HepG2 (cell line): ENCODE data around the gene DPEP1. TPM values are rescaled to one million over a fixed set of nuclear protein-coding genes. Genes with fewer than 3 reads are reported as not detected.
A peak's percentile ranks its signal among the peaks of the same experiment; 100 is the strongest.

ENCODE experiments used
- ARNT ChIP-seq: fragments of 450-650 bp; IDR thresholded peaks from 2 replicates; pipeline ENCODE4 v1.6.1; 2017
- ATF1 ChIP-seq: IDR thresholded peaks from 2 replicates; pipeline ENCODE4 v1.6.1; 2016; ENCODE audit warnings: mild to moderate bottlenecking, control low read depth
- GRHL1 ChIP-seq: sonication (generic); formaldehyde crosslinking; conservative IDR thresholded peaks from 2 replicates; pipeline ENCODE4 v1.8.0; 2022; ENCODE audit warnings: missing genetic modification reagents
- MAFG ChIP-seq: sonication (generic); formaldehyde crosslinking; IDR thresholded peaks from 2 replicates; pipeline ENCODE4 v1.5.1; 2020; ENCODE audit warnings: mild to moderate bottlenecking, missing genetic modification reagents
- TSC22D2 ChIP-seq: sonication (generic); formaldehyde crosslinking; IDR thresholded peaks from 2 replicates; pipeline ENCODE4 v1.5.1; 2020; ENCODE audit warnings: missing genetic modification reagents, mild to moderate bottlenecking, borderline replicate concordance
- UBTF ChIP-seq: sonication (generic); formaldehyde crosslinking; IDR thresholded peaks from 2 replicates; pipeline ENCODE4 v1.4.0; 2020; ENCODE audit warnings: mild to moderate bottlenecking, missing genetic modification reagents
- ZNF496 ChIP-seq: sonication (generic); formaldehyde crosslinking; IDR thresholded peaks from 2 replicates; pipeline ENCODE4 v1.8.1; 2023; ENCODE audit warnings: mild to moderate bottlenecking, moderate library complexity, missing genetic modification reagents; ENCODE audit not compliant: insufficient replicate concordance
- ZNF678 ChIP-seq: sonication (generic); formaldehyde crosslinking; IDR thresholded peaks from 2 replicates; pipeline ENCODE4 v1.4.0; 2020; ENCODE audit warnings: mild to moderate bottlenecking, missing genetic modification reagents
- ZZZ3 ChIP-seq: sonication (generic); formaldehyde crosslinking; IDR thresholded peaks from 2 replicates; pipeline ENCODE4 v1.4.0; 2020; ENCODE audit warnings: missing genetic modification reagents, mild to moderate bottlenecking, borderline replicate concordance
- polyA plus RNA-seq, 8 experiments: library from polyadenylated mRNA; depleted of rRNA in 3 of 8; stranded (reverse) in 7 of 8; unstranded in 1 of 8; fragments of >200 nt; fragmentation: Illumina TruSeq in 4 of 8; extraction: Trizol in 4 of 8; gene quantifications; 2 replicates each; pipeline versions ENCODE4 v1.2.1 to v1.2.3, GENCODE V29; 2011 to 2016; ENCODE audit warnings: low read depth in 4 of 8, missing spikeins in 1 of 8, mixed read lengths in 1 of 8; ENCODE audit not compliant: insufficient read depth in 1 of 8
- total RNA-seq, 5 experiments: library from RNA; depleted of rRNA; stranded (reverse); fragments of >200 nt; fragmentation: Illumina TruSeq; extraction: Trizol; gene quantifications; 2 replicates each; pipeline ENCODE4 v1.2.3, GENCODE V29; 2016; ENCODE audit warnings: low read depth in 1 of 5
- TF ChIP-seq, protein P1 (sequence below): sonication (generic); formaldehyde crosslinking; IDR thresholded peaks from 2 replicates; pipeline ENCODE4 v1.8.1; 2023; ENCODE audit warnings: mild to moderate bottlenecking, missing genetic modification reagents
- TF ChIP-seq, protein P2 (sequence below), 2 experiments: sonication (generic) in 1 of 2; formaldehyde crosslinking in 1 of 2; IDR thresholded peaks; 2 replicates each; pipeline versions ENCODE4 v1.6.1 to v1.9.0; 2014 to 2022; ENCODE audit warnings: antibody characterized with exemption in 1 of 2, borderline replicate concordance in 1 of 2, inconsistent platforms in 1 of 2, low read depth in 1 of 2, missing genetic modification reagents in 1 of 2
- TF ChIP-seq, protein P3 (sequence below): sonication (generic); formaldehyde crosslinking; IDR thresholded peaks from 2 replicates; pipeline ENCODE4 v1.5.0; 2020; ENCODE audit warnings: missing genetic modification reagents, mild to moderate bottlenecking, borderline replicate concordance
- TF ChIP-seq, protein P4 (sequence below): IDR thresholded peaks from 2 replicates; pipeline ENCODE4 v1.6.1; 2018; ENCODE audit warnings: missing genetic modification reagents, mild to moderate bottlenecking, missing compliant biosample characterization

Gene DPEP1
- total and polyA plus RNA-seq, 2 of the 13 experiments (the other 11 are each of a cell fraction or from before 2014, with no cell fraction given), result 37.6 to 52.2 TPM

GRCh38 chr16:89657442-89658220, 44.2 kb downstream of the DPEP1 start, which contains the start of the genes CHMP1A and SPATA33 (continued):
- TF ChIP-seq ZNF496 (CRISPR knock-in tag) (no peak), MAFG (CRISPR knock-in tag) (no peak), ZNF678 (CRISPR knock-in tag) (0 out of 2 replicates have a peak, but pooled peaks have one; percentile 24), ARNT (no peak), GRHL1 (CRISPR knock-in tag) (no peak), TSC22D2 (CRISPR knock-in tag) (peak; percentile 62; the same call in 1 of the 2 replicates), ZZZ3 (CRISPR knock-in tag) (peak; percentile 73; the same call in 1 of the 2 replicates), UBTF (CRISPR knock-in tag) (peak; percentile 46; the same call in 1 of the 2 replicates), ATF1 (no peak)
- TF ChIP-seq, protein P1, sequence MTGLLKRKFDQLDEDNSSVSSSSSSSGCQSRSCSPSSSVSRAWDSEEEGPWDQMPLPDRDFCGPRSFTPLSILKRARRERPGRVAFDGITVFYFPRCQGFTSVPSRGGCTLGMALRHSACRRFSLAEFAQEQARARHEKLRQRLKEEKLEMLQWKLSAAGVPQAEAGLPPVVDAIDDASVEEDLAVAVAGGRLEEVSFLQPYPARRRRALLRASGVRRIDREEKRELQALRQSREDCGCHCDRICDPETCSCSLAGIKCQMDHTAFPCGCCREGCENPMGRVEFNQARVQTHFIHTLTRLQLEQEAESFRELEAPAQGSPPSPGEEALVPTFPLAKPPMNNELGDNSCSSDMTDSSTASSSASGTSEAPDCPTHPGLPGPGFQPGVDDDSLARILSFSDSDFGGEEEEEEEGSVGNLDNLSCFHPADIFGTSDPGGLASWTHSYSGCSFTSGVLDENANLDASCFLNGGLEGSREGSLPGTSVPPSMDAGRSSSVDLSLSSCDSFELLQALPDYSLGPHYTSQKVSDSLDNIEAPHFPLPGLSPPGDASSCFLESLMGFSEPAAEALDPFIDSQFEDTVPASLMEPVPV, result peak; percentile 59
- TF ChIP-seq, protein P2, sequence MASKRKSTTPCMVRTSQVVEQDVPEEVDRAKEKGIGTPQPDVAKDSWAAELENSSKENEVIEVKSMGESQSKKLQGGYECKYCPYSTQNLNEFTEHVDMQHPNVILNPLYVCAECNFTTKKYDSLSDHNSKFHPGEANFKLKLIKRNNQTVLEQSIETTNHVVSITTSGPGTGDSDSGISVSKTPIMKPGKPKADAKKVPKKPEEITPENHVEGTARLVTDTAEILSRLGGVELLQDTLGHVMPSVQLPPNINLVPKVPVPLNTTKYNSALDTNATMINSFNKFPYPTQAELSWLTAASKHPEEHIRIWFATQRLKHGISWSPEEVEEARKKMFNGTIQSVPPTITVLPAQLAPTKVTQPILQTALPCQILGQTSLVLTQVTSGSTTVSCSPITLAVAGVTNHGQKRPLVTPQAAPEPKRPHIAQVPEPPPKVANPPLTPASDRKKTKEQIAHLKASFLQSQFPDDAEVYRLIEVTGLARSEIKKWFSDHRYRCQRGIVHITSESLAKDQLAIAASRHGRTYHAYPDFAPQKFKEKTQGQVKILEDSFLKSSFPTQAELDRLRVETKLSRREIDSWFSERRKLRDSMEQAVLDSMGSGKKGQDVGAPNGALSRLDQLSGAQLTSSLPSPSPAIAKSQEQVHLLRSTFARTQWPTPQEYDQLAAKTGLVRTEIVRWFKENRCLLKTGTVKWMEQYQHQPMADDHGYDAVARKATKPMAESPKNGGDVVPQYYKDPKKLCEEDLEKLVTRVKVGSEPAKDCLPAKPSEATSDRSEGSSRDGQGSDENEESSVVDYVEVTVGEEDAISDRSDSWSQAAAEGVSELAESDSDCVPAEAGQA (IDR thresholded peaks at IDR 0.05; ENCODE audit: low read depth), result no peak; the same call in 1 of the 2 replicates
- TF ChIP-seq, protein P2 (CRISPR knock-in tag; IDR thresholded peaks at IDR 0.05; ENCODE audit: borderline replicate concordance), result peak; percentile 47; the same call in 1 of the 2 replicates
- TF ChIP-seq, protein P3, sequence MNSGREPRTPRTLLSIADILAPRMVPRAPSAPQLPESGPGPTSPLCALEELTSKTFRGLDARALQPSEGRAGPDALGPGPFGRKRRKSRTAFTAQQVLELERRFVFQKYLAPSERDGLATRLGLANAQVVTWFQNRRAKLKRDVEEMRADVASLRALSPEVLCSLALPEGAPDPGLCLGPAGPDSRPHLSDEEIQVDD (CRISPR knock-in tag), result no peak; the same call in none of the 2 replicates
- TF ChIP-seq, protein P4, sequence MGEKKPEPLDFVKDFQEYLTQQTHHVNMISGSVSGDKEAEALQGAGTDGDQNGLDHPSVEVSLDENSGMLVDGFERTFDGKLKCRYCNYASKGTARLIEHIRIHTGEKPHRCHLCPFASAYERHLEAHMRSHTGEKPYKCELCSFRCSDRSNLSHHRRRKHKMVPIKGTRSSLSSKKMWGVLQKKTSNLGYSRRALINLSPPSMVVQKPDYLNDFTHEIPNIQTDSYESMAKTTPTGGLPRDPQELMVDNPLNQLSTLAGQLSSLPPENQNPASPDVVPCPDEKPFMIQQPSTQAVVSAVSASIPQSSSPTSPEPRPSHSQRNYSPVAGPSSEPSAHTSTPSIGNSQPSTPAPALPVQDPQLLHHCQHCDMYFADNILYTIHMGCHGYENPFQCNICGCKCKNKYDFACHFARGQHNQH (CRISPR knock-in tag), result peak; percentile 59
